Trophoblast cell (in vitro differentiated cells and primary cell): Measurements from ENCODE around the gene GALNTL6.

Experiments
- DNase-seq, 2 donors: peaks; one replicate each; pipeline ENCODE4 v3.0.0-alpha.2; 2016
- H2AFZ ChIP-seq: 2 replicates; pipeline ENCODE4 v1.6.1; 2013; ENCODE audit warnings: low read length, moderate library complexity, mild to moderate bottlenecking; ENCODE audit not compliant: insufficient read depth, poor library complexity
- H2AK5ac ChIP-seq: 2 replicates; pipeline ENCODE4 v1.6.1; 2013; ENCODE audit warnings: mild to moderate bottlenecking, low read length
- H2BK120ac ChIP-seq: 2 replicates; pipeline ENCODE4 v1.6.1; 2013; ENCODE audit warnings: low read length, mild to moderate bottlenecking, moderate library complexity; ENCODE audit not compliant: insufficient read depth, poor library complexity
- H2BK12ac ChIP-seq: 2 replicates; pipeline ENCODE4 v1.6.1; 2013; ENCODE audit warnings: mild to moderate bottlenecking, low read length, moderate library complexity
- H2BK5ac ChIP-seq: 2 replicates; pipeline ENCODE4 v1.6.1; 2013; ENCODE audit warnings: low read length, low read depth, moderate library complexity, mild to moderate bottlenecking; ENCODE audit not compliant: poor library complexity
- H3K14ac ChIP-seq: 2 replicates; pipeline ENCODE4 v1.6.1; 2013; ENCODE audit warnings: mild to moderate bottlenecking, low read length
- H3K18ac ChIP-seq: 2 replicates; pipeline ENCODE4 v1.6.1; 2013; ENCODE audit warnings: mild to moderate bottlenecking, low read length
- H3K23ac ChIP-seq: 2 replicates; pipeline ENCODE4 v1.6.1; 2013; ENCODE audit warnings: low read length
- H3K27ac ChIP-seq: 2 replicates; pipeline ENCODE4 v1.5.1; 2013; ENCODE audit warnings: low read depth, mild to moderate bottlenecking, inconsistent platforms, low read length, moderate library complexity
- H3K27me3 ChIP-seq: 2 replicates; pipeline ENCODE4 v1.6.1; 2013; ENCODE audit warnings: inconsistent platforms, mild to moderate bottlenecking, low read length, moderate library complexity; ENCODE audit not compliant: insufficient read depth
- H3K36me3 ChIP-seq, 2 experiments: 1 replicate in 1 of 2; 2 replicates in 1 of 2; pipeline ENCODE4 v1.6.1; 2013; ENCODE audit warnings: low read length in 2 of 2, mild to moderate bottlenecking in 2 of 2, moderate library complexity in 1 of 2; ENCODE audit not compliant: insufficient read depth in 2 of 2, control insufficient read depth in 1 of 2
- H3K4ac ChIP-seq: 2 replicates; pipeline ENCODE4 v1.6.1; 2013; ENCODE audit warnings: low read depth, mild to moderate bottlenecking, low read length, moderate library complexity
- H3K4me1 ChIP-seq, 2 experiments: 1 replicate in 1 of 2; 2 replicates in 1 of 2; pipeline ENCODE4 v1.6.1; 2013; ENCODE audit warnings: low read length in 2 of 2, mild to moderate bottlenecking in 2 of 2, moderate library complexity in 1 of 2; ENCODE audit not compliant: insufficient read depth in 2 of 2, control insufficient read depth in 1 of 2
- H3K4me2 ChIP-seq: 2 replicates; pipeline ENCODE4 v1.6.1; 2013; ENCODE audit warnings: inconsistent platforms, mild to moderate bottlenecking, low read length, moderate library complexity
- H3K4me3 ChIP-seq: 2 replicates; pipeline ENCODE4 v1.5.1; 2013; ENCODE audit warnings: mild to moderate bottlenecking, low read depth, low read length, inconsistent platforms
- H3K79me1 ChIP-seq: one replicate; pipeline ENCODE4 v1.6.1; 2013; ENCODE audit warnings: low read length
- H3K79me2 ChIP-seq: 2 replicates; pipeline ENCODE4 v1.6.1; 2013; ENCODE audit warnings: low read length, mild to moderate bottlenecking; ENCODE audit not compliant: control insufficient read depth, insufficient read depth, poor library complexity
- H3K9ac ChIP-seq: 2 replicates; pipeline ENCODE4 v1.6.1; 2013; ENCODE audit warnings: mild to moderate bottlenecking, low read length
- H3K9me3 ChIP-seq: 2 replicates; pipeline ENCODE4 v1.6.1; 2013; ENCODE audit warnings: low read depth, mild to moderate bottlenecking, control low read depth, inconsistent platforms, low read length; ENCODE audit not compliant: insufficient read depth
- H4K12ac ChIP-seq: 2 replicates; pipeline ENCODE4 v1.6.1; 2013; ENCODE audit warnings: low read depth, mild to moderate bottlenecking, low read length, moderate library complexity
- H4K8ac ChIP-seq: 2 replicates; pipeline ENCODE4 v1.6.1; 2013; ENCODE audit warnings: low read depth, mild to moderate bottlenecking, low read length, moderate library complexity
- H4K91ac ChIP-seq: one replicate; pipeline ENCODE4 v1.6.1; 2013; ENCODE audit warnings: low read depth, mild to moderate bottlenecking, low read length, moderate library complexity
- WGBS: extraction: QIAGEN DNeasy Blood & Tissue Kit; methylation state at CpG from one replicate; pipeline ENCODE4 v1.1.7; 2013; ENCODE audit warnings: missing lambda C conversion rate; ENCODE audit not compliant: insufficient read length, insufficient coverage; ENCODE audit errors: extremely low coverage; 5-methylcytosine and 5-hydroxymethylcytosine counted together

Gene GALNTL6

GRCh38 chr4:173014836-173015235 lies 1201.6 kb downstream of the GALNTL6 start:
- H3K27me3 ChIP-seq: no peaks in the 10 kb centered on the region
- H3K9me3 ChIP-seq: no peaks in the 10 kb centered on the region
- H3K4ac ChIP-seq: no peak overlapping the region
- H2BK5ac ChIP-seq: no peak overlapping the region
- no peak overlapping the region for H3K4me2 ChIP-seq
- H2AK5ac ChIP-seq: no peak overlapping the region
- DNase-seq: no peak
- H3K18ac ChIP-seq: no peak overlapping the region
- no peak overlapping the region for H4K91ac ChIP-seq
- no peak overlapping the region for H2AFZ ChIP-seq
- no peaks in the 10 kb centered on the region for H3K79me2 ChIP-seq
- no peak overlapping the region for H2BK12ac ChIP-seq
- no peaks in the 10 kb centered on the region for H3K36me3 ChIP-seq
- no CpG with 5 or more reads among the region's 4 CpGs for WGBS
- no peak overlapping the region for H3K9ac ChIP-seq
- H3K4me1 ChIP-seq: no peaks in the 10 kb centered on the region
- H3K14ac ChIP-seq: no peak overlapping the region
- no peak overlapping the region for H4K8ac ChIP-seq
- no peak overlapping the region for H4K12ac ChIP-seq
- no peak overlapping the region for H2BK120ac ChIP-seq
- no peaks in the 10 kb centered on the region for H3K79me1 ChIP-seq
- H3K23ac ChIP-seq: no peak overlapping the region
- H3K4me3 ChIP-seq: no peak overlapping the region
- no peak overlapping the region for H3K27ac ChIP-seq

DNA sequence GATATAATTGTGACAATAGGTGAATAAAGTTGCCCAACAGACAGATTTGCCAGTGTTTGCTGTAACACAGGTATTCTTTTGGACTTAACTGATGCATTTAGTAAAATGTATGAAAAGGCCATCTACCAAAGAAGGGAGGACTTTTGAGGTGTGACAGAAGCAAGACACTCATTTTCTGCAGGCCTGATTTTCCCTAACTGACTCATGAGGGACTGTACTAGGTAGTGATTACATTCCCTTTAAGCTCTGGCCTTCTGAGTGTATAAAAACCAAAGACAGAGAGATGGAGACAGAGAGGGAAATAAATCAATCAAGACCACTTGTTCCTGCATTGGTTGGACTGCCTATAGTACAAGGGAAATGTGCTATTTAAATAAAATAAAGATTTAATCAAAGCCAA lies 1204.6 kb downstream of the GALNTL6 start:
- H3K23ac ChIP-seq: no peak overlapping the region
- no peaks in the 10 kb centered on the region for H3K9me3 ChIP-seq

GRCh38 chr4:173018446-173018845 lies 1205.2 kb downstream of the GALNTL6 start:
- Histone ChIP-seq H4K12ac (no peak overlapping the region), H2BK120ac (no peak overlapping the region), H3K23ac (no peak overlapping the region), H3K4ac (no peak overlapping the region), H2AK5ac (no peak overlapping the region), H3K4me2 (no peak overlapping the region), H3K79me2 (no peaks in the 10 kb centered on the region), H4K91ac (no peak overlapping the region), H4K8ac (no peak overlapping the region), H3K79me1 (no peaks in the 10 kb centered on the region), H3K18ac (no peak overlapping the region), H3K27ac (no peak overlapping the region), H3K4me3 (no peak overlapping the region), H2BK5ac (no peak overlapping the region), H3K4me1 (no peaks in the 10 kb centered on the region), H2AFZ (no peak overlapping the region), H3K14ac (no peak overlapping the region), H3K9me3 (no peaks in the 10 kb centered on the region), H3K36me3 (no peaks in the 10 kb centered on the region), H2BK12ac (no peak overlapping the region), H3K9ac (no peak overlapping the region), H3K27me3 (no peaks in the 10 kb centered on the region)
- no CpG with 5 or more reads among the region's 3 CpGs for WGBS
- DNase-seq: no peak

More for the DNA sequence above, 1204.6 kb downstream of the GALNTL6 start:
- H3K14ac ChIP-seq: no peak overlapping the region
- no peaks in the 10 kb centered on the region for H3K27me3 ChIP-seq
- no peak overlapping the region for H3K4me2 ChIP-seq
- no peak overlapping the region for H4K91ac ChIP-seq
- no peak overlapping the region for H3K18ac ChIP-seq
- no peak overlapping the region for H2AFZ ChIP-seq
- no peak overlapping the region for H3K9ac ChIP-seq
- H2BK5ac ChIP-seq: no peak overlapping the region
- H4K12ac ChIP-seq: no peak overlapping the region
- H4K8ac ChIP-seq: no peak overlapping the region
- H3K79me1 ChIP-seq: no peaks in the 10 kb centered on the region
- H3K27ac ChIP-seq: no peak overlapping the region
- H2BK12ac ChIP-seq: no peak overlapping the region
- H3K4ac ChIP-seq: no peak overlapping the region
- no peak overlapping the region for H3K4me3 ChIP-seq
- DNase-seq: no peak
- no peak overlapping the region for H2BK120ac ChIP-seq
- no peaks in the 10 kb centered on the region for H3K4me1 ChIP-seq
- no peaks in the 10 kb centered on the region for H3K36me3 ChIP-seq
- H3K79me2 ChIP-seq: no peaks in the 10 kb centered on the region
- H2AK5ac ChIP-seq: no peak overlapping the region

GRCh38 chr4:173019664-173020063 lies 1206.5 kb downstream of the GALNTL6 start:
- no peaks in the 10 kb centered on the region for H3K79me1 ChIP-seq
- H3K79me2 ChIP-seq: no peaks in the 10 kb centered on the region
- H3K18ac ChIP-seq: no peak overlapping the region
- H2AK5ac ChIP-seq: no peak overlapping the region
- no peak for DNase-seq
- no peaks in the 10 kb centered on the region for H3K27me3 ChIP-seq
- H2AFZ ChIP-seq: no peak overlapping the region
- no peak overlapping the region for H2BK5ac ChIP-seq
- no CpG with 5 or more reads among the region's 3 CpGs for WGBS
- no peak overlapping the region for H3K23ac ChIP-seq
- H3K9ac ChIP-seq: no peak overlapping the region
- H4K12ac ChIP-seq: no peak overlapping the region
- no peak overlapping the region for H3K14ac ChIP-seq
- no peaks in the 10 kb centered on the region for H3K36me3 ChIP-seq
- no peak overlapping the region for H3K4ac ChIP-seq
- no peaks in the 10 kb centered on the region for H3K9me3 ChIP-seq
- no peak overlapping the region for H3K27ac ChIP-seq
- no peak overlapping the region for H2BK12ac ChIP-seq
- H3K4me1 ChIP-seq: no peaks in the 10 kb centered on the region
- H3K4me2 ChIP-seq: no peak overlapping the region
- H4K91ac ChIP-seq: no peak overlapping the region
- no peak overlapping the region for H4K8ac ChIP-seq
- H3K4me3 ChIP-seq: no peak overlapping the region
- no peak overlapping the region for H2BK120ac ChIP-seq
